ENCODE measurements around the gene LMTK2. TPM values are rescaled to one million over a fixed set of nuclear protein-coding genes. Genes with fewer than 3 reads are reported as not detected.

Gene LMTK2
- total and polyA plus RNA-seq, 2 experiments from 2014 or later: 6.1 to 30.8 TPM

- Histone ChIP-seq H3K4me2 (no peak overlapping the region), H2AFZ (no peak overlapping the region), H3K4me1 (ENCODE audit: insufficient read depth) (no peaks in the 10 kb centered on the region), H4K20me1 (replicated peaks; ENCODE audit: insufficient read depth) (no peaks in the 10 kb centered on the region; the same call in none of the 2 replicates), H3K27me3 (ENCODE audit: insufficient read depth) (no peaks in the 10 kb centered on the region), H3F3A (replicated peaks; ENCODE audit: low read depth) (no peaks in the 10 kb centered on the region), H3K4me3 (no peak overlapping the region), H3K9me2 (ENCODE audit: insufficient read depth) (no peaks in the 10 kb centered on the region), H3K27ac (ENCODE audit: low read depth) (no peak overlapping the region), H3K79me2 (replicated peaks; ENCODE audit: insufficient read depth) (peaks cover 45% of the 10 kb centered on the region), H3K36me3 (ENCODE audit: insufficient read depth) (no peaks in the 10 kb centered on the region)
- no peak overlapping the region for H3K27ac Mint-ChIP-seq
- H3K36me3 Mint-ChIP-seq (ENCODE audit: low read depth): peaks cover 9% of the 10 kb centered on the region
- H3K9me3 Mint-ChIP-seq: no peaks in the 10 kb centered on the region; the same call in 2 of the 3 replicates
- DNase-seq (ENCODE audit: low spot score) (no peak), ATAC-seq (no peak)
- no peak overlapping the region for H3K4me3 Mint-ChIP-seq
- H3K4me1 Mint-ChIP-seq: no peaks in the 10 kb centered on the region
- TF ChIP-seq ZNF331 (CRISPR knock-in tag; IDR thresholded peaks at IDR 0.05; ENCODE audit: low read depth) (no peak), EZH2 (IDR thresholded peaks at IDR 0.05; ENCODE audit: low read depth, unreplicated experiment) (no peak), STAT1 (IDR thresholded peaks at IDR 0.05; ENCODE audit: unreplicated experiment) (no peak), POLR2AphosphoS5 (IDR thresholded peaks at IDR 0.05; ENCODE audit: low read depth) (no peak), NANOG (IDR thresholded peaks at IDR 0.05; ENCODE audit: borderline replicate concordance) (no peak), JUNB (IDR thresholded peaks at IDR 0.05; ENCODE audit: unreplicated experiment) (no peak), CREB1 (CRISPR knock-in tag; IDR thresholded peaks at IDR 0.05; ENCODE audit: low read depth) (no peak), ZNF462 (CRISPR knock-in tag; IDR thresholded peaks at IDR 0.05) (no peak), ZNF114 (CRISPR knock-in tag; IDR thresholded peaks at IDR 0.05) (no peak)
- peaks cover under 1% of the 10 kb centered on the region for H3K27me3 Mint-ChIP-seq (ENCODE audit: insufficient read depth, low read depth, poor library complexity)
These were observed 92.5 kb downstream of the LMTK2 start for GRCh38 chr7:98199131-98199530.
